CD8-positive, alpha-beta memory T cell (primary cell): Measurements from ENCODE around the gene HDGFL2. TPM values are rescaled to one million over a fixed set of nuclear protein-coding genes. Genes with fewer than 3 reads are reported as not detected.
A peak's percentile ranks its signal among the peaks of the same experiment; 100 is the strongest.

ENCODE experiments used
- CTCF ChIA-PET: fragments of 350-600 bp; sonication (Branson Sonifier 250); formaldehyde crosslinking; loops from one replicate; lab custom pipeline; 2021; ENCODE audit warnings: antibody characterized with exemption; lab: Charles Lee
- POLR2A ChIA-PET: fragments of 350-600 bp; sonication (Branson Sonifier 250); formaldehyde crosslinking; loops from one replicate; lab custom pipeline; 2021; ENCODE audit warnings: antibody characterized with exemption; lab: Charles Lee
- DNase-seq, 5 donors: peaks; one replicate each; pipeline versions ENCODE4 v3.0.0 to v3.0.0-alpha.2; 2020 to 2022; ENCODE audit warnings: mixed read lengths in 1 of 5
- H3K27ac ChIP-seq: one replicate; pipeline ENCODE4 v1.7.0; 2013; ENCODE audit warnings: low read depth, mild to moderate bottlenecking, low read length, moderate library complexity
- H3K27me3 ChIP-seq: 2 replicates; pipeline ENCODE4 v1.7.0; 2013; ENCODE audit warnings: low read length, mild to moderate bottlenecking; ENCODE audit not compliant: insufficient read depth, poor library complexity, severe bottlenecking
- H3K36me3 ChIP-seq: 2 replicates; pipeline ENCODE4 v1.7.0; 2013; ENCODE audit warnings: mild to moderate bottlenecking, low read length, moderate library complexity; ENCODE audit not compliant: insufficient read depth
- H3K4me1 ChIP-seq: 2 replicates; pipeline ENCODE4 v1.7.0; 2013; ENCODE audit warnings: mild to moderate bottlenecking, low read length, moderate library complexity; ENCODE audit not compliant: insufficient read depth
- H3K4me3 ChIP-seq: 2 replicates; pipeline ENCODE4 v1.7.0; 2013; ENCODE audit warnings: mild to moderate bottlenecking, low read length
- H3K9me3 ChIP-seq: 2 replicates; pipeline ENCODE4 v1.7.0; 2013; ENCODE audit warnings: mild to moderate bottlenecking, low read length
- H3K27ac Mint-ChIP-seq, 8 donors: one replicate each; pipeline ENCODE4 v1.8.0; 2020 to 2021; ENCODE audit warnings: mixed read lengths in 8 of 8, mild to moderate bottlenecking in 6 of 8, inconsistent platforms in 3 of 8, moderate library complexity in 3 of 8
- H3K27me3 Mint-ChIP-seq, 2 donors: one replicate each; pipeline ENCODE4 v1.8.0; 2020 to 2021; ENCODE audit warnings: mixed read lengths in 2 of 2, mild to moderate bottlenecking in 1 of 2, moderate library complexity in 1 of 2
- H3K36me3 Mint-ChIP-seq, 3 donors: one replicate each; pipeline ENCODE4 v1.8.0; 2020 to 2021; ENCODE audit warnings: mixed read lengths in 3 of 3, inconsistent platforms in 1 of 3, mild to moderate bottlenecking in 1 of 3
- H3K4me1 Mint-ChIP-seq, 3 donors: one replicate each; pipeline ENCODE4 v1.8.0; 2020 to 2021; ENCODE audit warnings: mixed read lengths in 3 of 3, inconsistent platforms in 1 of 3, mild to moderate bottlenecking in 1 of 3
- H3K4me3 Mint-ChIP-seq, 7 donors: one replicate each; pipeline ENCODE4 v1.8.0; 2020 to 2021; ENCODE audit warnings: mixed read lengths in 7 of 7, mild to moderate bottlenecking in 6 of 7, moderate library complexity in 4 of 7, inconsistent platforms in 2 of 7
- H3K9me3 Mint-ChIP-seq, 5 donors: one replicate each; pipeline ENCODE4 v1.8.0; 2020 to 2022; ENCODE audit warnings: mixed read lengths in 5 of 5, mild to moderate bottlenecking in 3 of 5, moderate library complexity in 2 of 5, inconsistent platforms in 1 of 5
- polyA plus RNA-seq: library from polyadenylated mRNA; unstranded; fragments of 300-500 nt; fragmentation: Illumina TruSeq; gene quantifications from one replicate; pipeline ENCODE4 v1.2.3, GENCODE V29; 2021
- total RNA-seq, 2 experiments: library from RNA; stranded (reverse); gene quantifications; one replicate each; pipeline ENCODE4 v1.2.3, GENCODE V29; 2021

Gene HDGFL2
- total and polyA plus RNA-seq, 3 experiments from 2014 or later: 24.9 to 45.4 (median 42.7) TPM

- peak overlapping the region in 5 of 8 donors; percentile 17 to 81 (median 58) for H3K27ac Mint-ChIP-seq
- H3K9me3 Mint-ChIP-seq: no peaks in the 10 kb centered on the region
- Histone ChIP-seq H3K4me3 (no peak overlapping the region), H3K27me3 (no peaks in the 10 kb centered on the region), H3K27ac (peak overlapping the region; percentile 73), H3K9me3 (no peaks in the 10 kb centered on the region), H3K36me3 (peaks cover 3% of the 10 kb centered on the region), H3K4me1 (peaks cover 17% of the 10 kb centered on the region)
- peaks cover 0 to 45% (median 2%) of the 10 kb centered on the region in 3 donors for H3K36me3 Mint-ChIP-seq
- CTCF ChIA-PET: interaction anchor here (0.7 kb wide), 1 partner anchor 188 kb away, joined by 3 read pairs; no protein-coding TSS in a partner anchor
- POLR2A ChIA-PET: interaction anchor here (1.2 kb wide), 1 partner anchor 17 kb away, joined by 3 read pairs; the partner anchor contains the start of gene HDGFL2
- peaks cover 18 to 30% (median 23%) of the 10 kb centered on the region in 3 donors for H3K4me1 Mint-ChIP-seq
- DNase-seq: no peak
- H3K4me3 Mint-ChIP-seq: peak overlapping the region in 6 of 7 donors; percentile 20 to 71 (median 48)
- H3K27me3 Mint-ChIP-seq: peaks cover 0 to 1% of the 10 kb centered on the region in 2 donors
Observed at GRCh38 chr19:4454747-4455718, 17.1 kb upstream of the HDGFL2 start.

GRCh38 chr19:4455719-4456475 lies 16.2 kb upstream of the HDGFL2 start:
- CTCF ChIA-PET: no interaction called here
- peak overlapping the region; percentile 73 for H3K27ac ChIP-seq

GRCh38 chr19:4456476-4456842 lies 15.6 kb upstream of the HDGFL2 start:
- peak overlapping the region; percentile 62 for H3K4me3 ChIP-seq
- H3K4me1 ChIP-seq: peaks cover 17% of the 10 kb centered on the region
- peak overlapping the region; percentile 73 for H3K27ac ChIP-seq
- peaks cover 0 to 33% (median 0%) of the 10 kb centered on the region in 3 donors for H3K36me3 Mint-ChIP-seq
- POLR2A ChIA-PET: interaction anchor here (0.6 to 2.6 kb wide), 3 partner anchors 15 to 54 kb away, joined by 3 to 13 read pairs (median 5); partner anchors contain the start of gene CHAF1A
- DNase-seq: no peak
- no peaks in the 10 kb centered on the region for H3K9me3 Mint-ChIP-seq
- H3K9me3 ChIP-seq: no peaks in the 10 kb centered on the region
- H3K4me3 Mint-ChIP-seq: peak overlapping the region; percentile 85 to 93 (median 91)
- no peaks in the 10 kb centered on the region for H3K36me3 ChIP-seq
- H3K27me3 Mint-ChIP-seq: peaks cover 0 to 1% of the 10 kb centered on the region in 2 donors
- peak overlapping the region; percentile 81 to 97 (median 94) for H3K27ac Mint-ChIP-seq
- H3K4me1 Mint-ChIP-seq: peaks cover 18 to 30% (median 19%) of the 10 kb centered on the region in 3 donors
- CTCF ChIA-PET: interaction anchor here (1.4 kb wide), 1 partner anchor 87 kb away, joined by 4 read pairs; no protein-coding TSS in a partner anchor
- no peaks in the 10 kb centered on the region for H3K27me3 ChIP-seq

More at GRCh38 chr19:4455719-4456475, 16.2 kb upstream of the HDGFL2 start:
- peaks cover 0 to 38% (median 0%) of the 10 kb centered on the region in 3 donors for H3K36me3 Mint-ChIP-seq
- DNase-seq: no peak
- H3K4me3 ChIP-seq: peak overlapping the region; percentile 62
- H3K9me3 Mint-ChIP-seq: no peaks in the 10 kb centered on the region
- peaks cover 18 to 30% (median 19%) of the 10 kb centered on the region in 3 donors for H3K4me1 Mint-ChIP-seq
- H3K36me3 ChIP-seq: peaks cover under 1% of the 10 kb centered on the region
- peaks cover 17% of the 10 kb centered on the region for H3K4me1 ChIP-seq
- no peaks in the 10 kb centered on the region for H3K9me3 ChIP-seq
- H3K27me3 Mint-ChIP-seq: peaks cover 0 to 1% of the 10 kb centered on the region in 2 donors
- peak overlapping the region; percentile 85 to 93 (median 91) for H3K4me3 Mint-ChIP-seq
- H3K27me3 ChIP-seq: no peaks in the 10 kb centered on the region
- peak overlapping the region; percentile 81 to 97 (median 94) for H3K27ac Mint-ChIP-seq
- POLR2A ChIA-PET: interaction anchor here (2.6 kb wide), 1 partner anchor 15 kb away, joined by 13 read pairs; no protein-coding TSS in a partner anchor

GRCh38 chr19:4456843-4457653 lies 15.0 kb upstream of the HDGFL2 start:
- Histone ChIP-seq H3K9me3 (no peaks in the 10 kb centered on the region), H3K4me1 (peaks cover 17% of the 10 kb centered on the region), H3K4me3 (peak overlapping the region; percentile 62), H3K36me3 (no peaks in the 10 kb centered on the region), H3K27ac (peak overlapping the region; percentile 73), H3K27me3 (no peaks in the 10 kb centered on the region)
- Mint-ChIP-seq H3K4me3 (peak overlapping the region; percentile 85 to 94 (median 92)), H3K27ac (peak overlapping the region; percentile 81 to 97 (median 94)), H3K36me3 (peaks cover 0 to 28% (median 0%) of the 10 kb centered on the region in 3 donors), H3K27me3 (peaks cover 0 to 1% of the 10 kb centered on the region in 2 donors), H3K9me3 (no peaks in the 10 kb centered on the region), H3K4me1 (peaks cover 18 to 30% (median 19%) of the 10 kb centered on the region in 3 donors)
- ChIA-PET CTCF (interaction anchor here (1.4 kb wide), 1 partner anchor 87 kb away, joined by 4 read pairs; no protein-coding TSS in a partner anchor), POLR2A (interaction anchor here (0.6 to 2.6 kb wide), 3 partner anchors 14 to 55 kb away, joined by 3 to 13 read pairs (median 5); partner anchors contain the start of gene CHAF1A)
- peak in 3 of 5 donors; percentile 43 to 57 (median 44) for DNase-seq

GRCh38 chr19:4457654-4458395 lies 14.3 kb upstream of the HDGFL2 start, which contains the start of gene UBXN6:
TSS of gene UBXN6 (minus strand) at chr19:4457794. CDS start at chr19:4457697, 97 bp downstream.
- Mint-ChIP-seq H3K27me3 (peaks cover 0 to 1% of the 10 kb centered on the region in 2 donors), H3K4me3 (peak within 1 kb of the TSS; percentile 85 to 94 (median 92)), H3K36me3 (peaks cover 0 to 20% (median 0%) of the 10 kb centered on the region in 3 donors), H3K9me3 (no peaks in the 10 kb centered on the region), H3K4me1 (peaks cover 18 to 30% (median 19%) of the 10 kb centered on the region in 3 donors), H3K27ac (peak within 1 kb of the TSS; percentile 81 to 97 (median 96))
- POLR2A ChIA-PET: interaction anchor here (2.6 kb wide), 1 partner anchor 13 kb away, joined by 13 read pairs; no protein-coding TSS in a partner anchor
- H3K27ac ChIP-seq: peak within 1 kb of the TSS; percentile 73
- DNase-seq: peak; percentile 96 to 99 (median 97)
- CTCF ChIA-PET: interaction anchor here (1.4 kb wide), 1 partner anchor 88 kb away, joined by 4 read pairs; no protein-coding TSS in a partner anchor
- no peaks in the 10 kb centered on the region for H3K27me3 ChIP-seq
- peak within 1 kb of the TSS; percentile 66 for H3K4me3 ChIP-seq
- H3K9me3 ChIP-seq: no peaks in the 10 kb centered on the region
- peaks cover 17% of the 10 kb centered on the region for H3K4me1 ChIP-seq
- no peaks in the 10 kb centered on the region for H3K36me3 ChIP-seq

- Mint-ChIP-seq H3K4me1 (no peaks in the 10 kb centered on the region), H3K36me3 (no peaks in the 10 kb centered on the region), H3K9me3 (no peaks in the 10 kb centered on the region), H3K4me3 (no peak overlapping the region), H3K27ac (no peak overlapping the region), H3K27me3 (no peaks in the 10 kb centered on the region)
- no peak for DNase-seq
- Histone ChIP-seq H3K4me1 (no peaks in the 10 kb centered on the region), H3K27ac (no peak overlapping the region), H3K27me3 (no peaks in the 10 kb centered on the region), H3K4me3 (no peak overlapping the region), H3K36me3 (no peaks in the 10 kb centered on the region), H3K9me3 (no peaks in the 10 kb centered on the region)
- POLR2A ChIA-PET: no interaction called here
- CTCF ChIA-PET: no interaction called here
Observed at GRCh38 chr19:4464815-4465581, 7.1 kb upstream of the HDGFL2 start.
